K562 (cell line): Measurements from ENCODE around the gene MFSD6L. TPM values are rescaled to one million over a fixed set of nuclear protein-coding genes. Genes with fewer than 3 reads are reported as not detected.

Experiments used
- ATAC-seq: fragments of 200-7000 bp; cut with Tn5 transposase; 3 replicates; pipeline ENCODE4 v1.9.1; 2020; ENCODE audit warnings: moderate library complexity
- BruUV-seq: library from RNA; stranded (reverse); fragments of 400-500 nt; replicated peaks from 2 replicates; lab custom pipeline; 2021; lab: Mats Ljungman, UMichigan
- CTCF ChIA-PET: fragments of 300-600 bp; formaldehyde crosslinking; extraction: SDS; loops from one replicate; lab custom pipeline; 2021; ENCODE audit warnings: low intra/inter-chr PET ratio; lab: Yijun Ruan, JAX
- POLR2A ChIA-PET: fragments of 300-600, 350-650 bp; sonication (Branson Sonifier 250); formaldehyde crosslinking; extraction: SDS; loops from one replicate; lab custom pipeline; 2021; ENCODE audit warnings: antibody characterized with exemption, inconsistent platforms; lab: Yijun Ruan, JAX
- DNase-seq, 4 experiments: peaks; one replicate each; pipeline versions ENCODE4 v3.0.0 to v3.0.0-alpha.2; 2011 to 2018; ENCODE audit warnings: low spot score in 3 of 4, mixed read lengths in 3 of 4; ENCODE audit errors: extremely low read depth in 1 of 4
- FAIRE-seq: peaks from 2 replicates; lab custom pipeline; 2011; peaks lifted over from hg19 to GRCh38; lab: Jason Lieb, UNC
- H2AFZ ChIP-seq: 2 replicates; pipeline ENCODE4 v1.6.0; 2011; ENCODE audit warnings: low read depth, low read length, control low read depth, inconsistent platforms
- H3K27ac ChIP-seq: fragments of 200-600 bp; 3 replicates; pipeline ENCODE4 v1.8.0; 2011; ENCODE audit warnings: low read depth, mild to moderate bottlenecking, control low read depth, inconsistent platforms, low read length, moderate library complexity, mixed read lengths; ENCODE audit errors: extremely low read depth
- H3K27me3 ChIP-seq, 2 experiments: fragments of 300-600 bp in 1 of 2; 2 replicates in 1 of 2; 3 replicates in 1 of 2; pipeline versions ENCODE4 v1.6.0 to v1.8.0; 2011; ENCODE audit warnings: inconsistent platforms in 2 of 2, low read length in 2 of 2, mild to moderate bottlenecking in 1 of 2, mixed read lengths in 1 of 2, moderate library complexity in 1 of 2; ENCODE audit not compliant: control insufficient read depth in 2 of 2, insufficient read depth in 2 of 2
- H3K36me3 ChIP-seq: fragments of 300-600 bp; 3 replicates; pipeline ENCODE4 v1.8.0; 2011; ENCODE audit warnings: mild to moderate bottlenecking, low read length, inconsistent platforms; ENCODE audit not compliant: control insufficient read depth, insufficient read depth
- H3K4me1 ChIP-seq, 2 experiments: fragments of 200-600 bp in 1 of 2; replicated peaks in 1 of 2; 2 replicates in 1 of 2; 3 replicates in 1 of 2; pipeline versions ENCODE4 v1.5.1 to v1.8.0; 2011; ENCODE audit warnings: inconsistent platforms in 2 of 2, low read length in 2 of 2, mild to moderate bottlenecking in 1 of 2, mixed read lengths in 1 of 2, moderate library complexity in 1 of 2; ENCODE audit not compliant: control insufficient read depth in 2 of 2, insufficient read depth in 2 of 2
- H3K4me2 ChIP-seq: 2 replicates; pipeline ENCODE4 v1.6.1; 2011; ENCODE audit warnings: low read length, control low read depth, inconsistent platforms, mixed read lengths; ENCODE audit not compliant: insufficient read depth
- H3K4me3 ChIP-seq: fragments of 200-600 bp; sonication (generic), shearing (Covaris generic); 2 replicates; pipeline ENCODE4 v1.5.1; 2016; ENCODE audit warnings: control low read depth, inconsistent platforms
- H3K79me2 ChIP-seq: fragments of 200-600 bp; 3 replicates; pipeline ENCODE4 v1.8.0; 2011; ENCODE audit warnings: low read length, inconsistent platforms; ENCODE audit not compliant: control insufficient read depth, insufficient read depth
- H3K9ac ChIP-seq, 2 experiments: 2 replicates each; pipeline versions ENCODE4 v1.6.0 to v1.6.1; 2011; ENCODE audit warnings: low read depth in 2 of 2, low read length in 2 of 2, control low read depth in 1 of 2, inconsistent platforms in 1 of 2, mild to moderate bottlenecking in 1 of 2, mixed read lengths in 1 of 2; ENCODE audit not compliant: insufficient read depth in 1 of 2
- H3K9me1 ChIP-seq: one replicate; pipeline ENCODE4 v1.6.0; 2011; ENCODE audit warnings: inconsistent platforms, mild to moderate bottlenecking, low read length, moderate library complexity; ENCODE audit not compliant: control insufficient read depth, insufficient read depth
- H3K9me3 ChIP-seq: replicated peaks from 2 replicates; pipeline ENCODE4 v1.5.1; 2011; ENCODE audit warnings: low read depth, low read length, inconsistent platforms; ENCODE audit not compliant: control insufficient read depth, insufficient read depth
- H4K20me1 ChIP-seq: replicated peaks from 2 replicates; pipeline ENCODE4 v1.6.1; 2011; ENCODE audit warnings: low read length, inconsistent platforms, mixed read lengths; ENCODE audit not compliant: control insufficient read depth, insufficient read depth
- ATF1 ChIP-seq, 2 experiments: fragments of 450-650 bp in 1 of 2; IDR thresholded peaks; 2 replicates each; pipeline ENCODE4 v1.6.1; 2016; ENCODE audit warnings: missing compliant biosample characterization in 1 of 2, missing genetic modification characterization in 1 of 2
- ATF2 ChIP-seq: sonication (generic); formaldehyde crosslinking; IDR thresholded peaks from 2 replicates; pipeline ENCODE4 v1.8.1; 2022; ENCODE audit warnings: missing genetic modification reagents
- ATF3 ChIP-seq, 2 experiments: fragments of 450-650 bp in 1 of 2; sonication (generic) in 1 of 2; formaldehyde crosslinking in 1 of 2; IDR thresholded peaks in 1 of 2; conservative IDR thresholded peaks in 1 of 2; 2 replicates each; pipeline versions ENCODE4 v1.6.1 to v1.8.1; 2016 to 2023; ENCODE audit warnings: mild to moderate bottlenecking in 2 of 2, moderate library complexity in 2 of 2, inconsistent platforms in 1 of 2, missing genetic modification reagents in 1 of 2
- ATF7 ChIP-seq: fragments of 450-650 bp; IDR thresholded peaks from 2 replicates; pipeline ENCODE4 v1.7.1; 2014; ENCODE audit warnings: mild to moderate bottlenecking, moderate library complexity
- DACH1 ChIP-seq: fragments of 450-650 bp; IDR thresholded peaks from 2 replicates; pipeline ENCODE4 v1.6.1; 2018; ENCODE audit not compliant: partially characterized antibody
- ERF ChIP-seq: fragments of 450-650 bp; formaldehyde crosslinking; IDR thresholded peaks from 2 replicates; pipeline ENCODE4 v1.4.0; 2020; ENCODE audit warnings: mild to moderate bottlenecking, mixed read lengths
- GABPB1 ChIP-seq: sonication (generic); formaldehyde crosslinking; IDR thresholded peaks from 2 replicates; pipeline ENCODE4 v1.8.0; 2022; ENCODE audit warnings: mild to moderate bottlenecking, missing genetic modification reagents
- GTF2A2 ChIP-seq: IDR thresholded peaks from 2 replicates; pipeline ENCODE4 v1.6.1; 2016; ENCODE audit warnings: mild to moderate bottlenecking, missing genetic modification characterization, missing compliant biosample characterization
- JUND ChIP-seq, 2 experiments: IDR thresholded peaks; 2 replicates in 1 of 2; 3 replicates in 1 of 2; pipeline ENCODE4 v1.6.1; 2011; ENCODE audit warnings: borderline replicate concordance in 2 of 2, low read depth in 2 of 2, low read length in 2 of 2, improper control_type of control experiment in 1 of 2, missing biosample characterization in 1 of 2, missing genetic modification characterization in 1 of 2, missing genetic modification reagents in 1 of 2
- PHTF2 ChIP-seq: fragments of 250-450 bp; sonication (Bioruptor Pico); IDR thresholded peaks from 2 replicates; pipeline ENCODE4 v1.5.0; 2021; ENCODE audit warnings: mild to moderate bottlenecking
- PRMT5 ChIP-seq: sonication (generic); formaldehyde crosslinking; IDR thresholded peaks from 2 replicates; pipeline ENCODE4 v1.5.0; 2020; ENCODE audit warnings: missing genetic modification reagents
- ZNF507 ChIP-seq: conservative IDR thresholded peaks from 2 replicates; pipeline ENCODE4 v1.6.1; 2017; ENCODE audit warnings: missing genetic modification characterization, missing compliant biosample characterization
- WGBS: fragments of 100-300 bp; shearing (Covaris generic); methylation state at CpG from one replicate; pipeline ENCODE4 v1.1.6; 2016; ENCODE audit warnings: low coverage, mixed read lengths; ENCODE audit not compliant: insufficient coverage; ENCODE audit errors: missing lambda C conversion rate; 5-methylcytosine and 5-hydroxymethylcytosine counted together
- in situ Hi-C: fragments of 300-500 bp; cut with MboI; formaldehyde crosslinking; loops from 4 replicates; pipeline ENCODE4 v1.15.0; 2018; ENCODE audit warnings: inconsistent platforms, mixed read lengths
- intact Hi-C: fragments of 100-400 bp; cut with micrococcal nuclease; formaldehyde crosslinking; loops from 2 replicates; pipeline ENCODE4 v1.14.2; 2022
- polyA plus RNA-seq, 8 experiments: library from polyadenylated mRNA; depleted of rRNA in 4 of 8; stranded (reverse) in 5 of 8; unstranded in 3 of 8; fragments of >200 nt; fragmentation: Nextera tagmentation in 2 of 8; fragmentation: Illumina TruSeq in 1 of 8; extraction: Ambion mirVana in 2 of 8; extraction: Trizol in 1 of 8; gene quantifications; 2 replicates each; pipeline versions ENCODE4 v1.2.1 to v1.2.3, GENCODE V29; 2011 to 2014; ENCODE audit warnings: inconsistent platforms in 1 of 8, missing spikeins in 1 of 8
- total RNA-seq, 7 experiments: library from RNA; depleted of rRNA in 6 of 7; stranded (reverse); fragments of >200 nt in 6 of 7; fragmentation: Illumina TruSeq in 2 of 7; extraction: Trizol in 2 of 7; gene quantifications; 2 replicates each; pipeline versions ENCODE4 v1.2.1 to v1.2.3, GENCODE V29; 2011 to 2021; ENCODE audit warnings: low replicate concordance in 1 of 7

Gene MFSD6L
- total and polyA plus RNA-seq, 9 of the 15 experiments (the other 6 are each of a cell fraction or from before 2014, with no cell fraction given): not detected

GRCh38 chr17:8753136-8753975, 45.8 kb downstream of the MFSD6L start:
- no peak overlapping the region for H3K4me3 ChIP-seq
- H3K27ac ChIP-seq: no peak overlapping the region
- intact Hi-C loops: no loop called here
- H3K36me3 ChIP-seq: no peaks in the 10 kb centered on the region
- peaks cover 6 to 27% of the 10 kb centered on the region in 2 experiments; a peak in 3 of 5 replicates for H3K27me3 ChIP-seq
- H4K20me1 ChIP-seq: no peaks in the 10 kb centered on the region
- DNase-seq (no peak), ATAC-seq (no peak), FAIRE-seq (no peak)
- BruUV-seq: no TSS peak
- H3K4me2 ChIP-seq: no peak overlapping the region
- H3K9me3 ChIP-seq: no peaks in the 10 kb centered on the region
- H3K4me1 ChIP-seq: no peaks in the 10 kb centered on the region
- H3K9me1 ChIP-seq: no peaks in the 10 kb centered on the region
- TF ChIP-seq ATF7: peak; percentile 69; the same call in 1 of the 2 replicates
- TF ChIP-seq ATF1 (CRISPR knock-in tag; IDR thresholded peaks at IDR 0.05): no peak
- 0 out of 2 replicates have a peak, but pooled peaks have one; percentile 11 for TF ChIP-seq ATF1 (tag; IDR thresholded peaks at IDR 0.05)
- no peak for TF ChIP-seq PHTF2 (CRISPR knock-in tag)
- no peak for TF ChIP-seq JUND (IDR thresholded peaks at IDR 0.05; ENCODE audit: borderline replicate concordance, low read depth, low read length)
- TF ChIP-seq JUND (tag; IDR thresholded peaks at IDR 0.05; ENCODE audit: borderline replicate concordance, low read depth, low read length): peak; percentile 31; the same call in 1 of the 3 replicates
- no peak for TF ChIP-seq GABPB1 (CRISPR knock-in tag)
- no peak for TF ChIP-seq PRMT5
- peak; percentile 73 for TF ChIP-seq ATF3 (IDR thresholded peaks at IDR 0.05)
- no peak for TF ChIP-seq ATF3 (CRISPR knock-in tag; conservative IDR thresholded peaks at IDR 0.05)
- TF ChIP-seq GTF2A2: no peak
- no peak for TF ChIP-seq ERF (CRISPR knock-in tag)
- TF ChIP-seq DACH1: no peak
- TF ChIP-seq ZNF507 (tag): no peak
- TF ChIP-seq ATF2 (CRISPR knock-in tag): no peak
- in situ Hi-C loops: loop anchor here (10.0 kb wide), 1 partner anchor 349 kb away; no protein-coding TSS in a partner anchor
- H2AFZ ChIP-seq: no peak overlapping the region
- POLR2A ChIA-PET: no interaction called here
- CTCF ChIA-PET: no interaction called here
- H3K9ac ChIP-seq: no peak overlapping the region
- H3K79me2 ChIP-seq: no peaks in the 10 kb centered on the region
- 2% methylated on average over 7 of the region's 12 CpGs for WGBS
